Breast epithelium (tissue), 3 donors: ENCODE results near the gene ST8SIA3.

ENCODE experiments used
- POLR2A ChIP-seq: fragments of 450-650 bp; IDR thresholded peaks from one replicate; pipeline ENCODE4 v1.6.1; 2016; ENCODE audit warnings: antibody characterized with exemption, mild to moderate bottlenecking, moderate library complexity
- TF ChIP-seq, protein P1 (sequence below), 3 donors: fragments of 450-650 bp; IDR thresholded peaks; one replicate each; pipeline ENCODE4 v1.5.1; 2016 to 2017; ENCODE audit warnings: antibody characterized with exemption in 3 of 3, mild to moderate bottlenecking in 3 of 3, moderate library complexity in 3 of 3

DNA sequence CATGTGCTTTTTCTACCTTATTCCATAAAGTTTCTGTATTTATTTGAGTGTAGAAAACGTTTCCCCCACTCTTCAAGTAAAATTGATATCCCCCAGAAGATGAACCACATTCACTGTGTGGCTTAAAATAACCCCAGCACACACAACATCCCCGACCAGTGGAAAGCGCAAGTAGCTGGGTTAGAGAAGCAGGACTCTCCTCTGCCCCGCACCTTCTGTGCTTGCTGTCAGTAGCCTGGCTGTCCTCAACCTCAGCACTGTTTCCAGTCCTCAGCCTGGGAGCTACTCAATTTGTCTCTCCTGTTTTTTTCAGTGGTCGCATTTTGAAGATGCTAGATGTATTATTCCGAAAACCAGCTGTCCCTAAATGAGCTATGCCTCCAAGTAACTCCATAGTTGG lies 18.0 kb upstream of the ST8SIA3 start:
- TF ChIP-seq, protein P1, sequence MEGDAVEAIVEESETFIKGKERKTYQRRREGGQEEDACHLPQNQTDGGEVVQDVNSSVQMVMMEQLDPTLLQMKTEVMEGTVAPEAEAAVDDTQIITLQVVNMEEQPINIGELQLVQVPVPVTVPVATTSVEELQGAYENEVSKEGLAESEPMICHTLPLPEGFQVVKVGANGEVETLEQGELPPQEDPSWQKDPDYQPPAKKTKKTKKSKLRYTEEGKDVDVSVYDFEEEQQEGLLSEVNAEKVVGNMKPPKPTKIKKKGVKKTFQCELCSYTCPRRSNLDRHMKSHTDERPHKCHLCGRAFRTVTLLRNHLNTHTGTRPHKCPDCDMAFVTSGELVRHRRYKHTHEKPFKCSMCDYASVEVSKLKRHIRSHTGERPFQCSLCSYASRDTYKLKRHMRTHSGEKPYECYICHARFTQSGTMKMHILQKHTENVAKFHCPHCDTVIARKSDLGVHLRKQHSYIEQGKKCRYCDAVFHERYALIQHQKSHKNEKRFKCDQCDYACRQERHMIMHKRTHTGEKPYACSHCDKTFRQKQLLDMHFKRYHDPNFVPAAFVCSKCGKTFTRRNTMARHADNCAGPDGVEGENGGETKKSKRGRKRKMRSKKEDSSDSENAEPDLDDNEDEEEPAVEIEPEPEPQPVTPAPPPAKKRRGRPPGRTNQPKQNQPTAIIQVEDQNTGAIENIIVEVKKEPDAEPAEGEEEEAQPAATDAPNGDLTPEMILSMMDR (IDR thresholded peaks at IDR 0.05), result no peak
- no peak for TF ChIP-seq POLR2A
